SIG-M5 (cell line): Measurements from ENCODE around the gene HAVCR1.
"Not testable (repeated sequence)": the region's sequence is repeated elsewhere in the genome, so short reads cannot be mapped to it uniquely, and the experiment has no call there.

Source experiments
- DNase-seq: peaks from one replicate; lab custom pipeline; 2025; lab: John Stamatoyannopoulos, UW

Gene HAVCR1

GRCh38 chr5:157049605-157050004, 9.3 kb downstream of the HAVCR1 start:
- DNase-seq = no peak

- DNase-seq = no peak
These were observed 11.0 kb downstream of the HAVCR1 start for GRCh38 chr5:157047898-157048297.

- not testable (repeated sequence) for DNase-seq
These were observed 11.9 kb downstream of the HAVCR1 start for GRCh38 chr5:157047016-157047415.

GRCh38 chr5:157046041-157046440, 12.9 kb downstream of the HAVCR1 start:
- DNase-seq = no peak

- no peak for DNase-seq
These were observed 13.3 kb downstream of the HAVCR1 start for GRCh38 chr5:157045601-157046000.

- DNase-seq = no peak
These were observed 20.2 kb downstream of the HAVCR1 start for GRCh38 chr5:157038568-157039187.

- not testable (repeated sequence) for DNase-seq
These were observed 24.5 kb downstream of the HAVCR1 start for GRCh38 chr5:157034106-157035072.

GRCh38 chr5:157033071-157033583, 25.8 kb downstream of the HAVCR1 start:
- no peak for DNase-seq

- no peak for DNase-seq
These were observed 28.2 kb downstream of the HAVCR1 start for GRCh38 chr5:157030692-157031091.

- DNase-seq = no peak
These were observed 29.5 kb downstream of the HAVCR1 start for GRCh38 chr5:157029457-157029856.

GRCh38 chr5:157027663-157028062, 31.3 kb downstream of the HAVCR1 start:
- DNase-seq = not testable (repeated sequence)

GRCh38 chr5:157026789-157027424, 32.0 kb downstream of the HAVCR1 start:
- no peak for DNase-seq

- no peak for DNase-seq
These were observed 33.7 kb downstream of the HAVCR1 start for GRCh38 chr5:157025093-157025698.

GRCh38 chr5:157024208-157024959, 34.5 kb downstream of the HAVCR1 start:
- no peak for DNase-seq

GRCh38 chr5:157022024-157022423, 36.9 kb downstream of the HAVCR1 start:
- DNase-seq = no peak

- no peak for DNase-seq
These were observed 38.2 kb downstream of the HAVCR1 start for GRCh38 chr5:157020511-157021222.

- no peak for DNase-seq
These were observed 38.9 kb downstream of the HAVCR1 start for GRCh38 chr5:157020002-157020401.

GRCh38 chr5:157014143-157014542, 44.8 kb downstream of the HAVCR1 start:
- not testable (repeated sequence) for DNase-seq

- no peak for DNase-seq
These were observed 52.7 kb downstream of the HAVCR1 start for GRCh38 chr5:157006262-157006661.

GRCh38 chr5:157004893-157005551, 53.9 kb downstream of the HAVCR1 start:
- no peak for DNase-seq
